IMR-90 (cell line): Measurements from ENCODE around the gene GNA14. TPM values are rescaled to one million over a fixed set of nuclear protein-coding genes. Genes with fewer than 3 reads are reported as not detected.

Source experiments
- ATAC-seq: fragments of 200-7000 bp; cut with Tn5 transposase; 2 replicates; pipeline ENCODE4 v1.9.1; 2020; ENCODE audit warnings: low read depth, mild to moderate bottlenecking, moderate library complexity
- BruUV-seq: library from RNA; stranded (reverse); fragments of 400-500 nt; replicated peaks from 2 replicates; lab custom pipeline; 2021; lab: Mats Ljungman, UMichigan
- CTCF ChIA-PET: fragments of 300-600 bp; formaldehyde crosslinking; extraction: SDS; loops from one replicate; lab custom pipeline; 2021; ENCODE audit warnings: antibody characterized with exemption; lab: Yijun Ruan, JAX
- POLR2A ChIA-PET: fragments of 300-600 bp; sonication (Branson Sonifier 250); formaldehyde crosslinking; loops from one replicate; lab custom pipeline; 2022; ENCODE audit warnings: antibody characterized with exemption; ENCODE audit not compliant: unreplicated experiment; lab: Charles Lee
- DNase-seq: peaks from one replicate; pipeline ENCODE4 v3.0.0; 2013
- H2AFZ ChIP-seq: replicated peaks from 2 replicates; pipeline ENCODE3; 2013; ENCODE audit warnings: low read length, mild to moderate bottlenecking; ENCODE audit not compliant: poor library complexity
- H2AK5ac ChIP-seq: 2 replicates; pipeline ENCODE4 v1.6.1; 2013; ENCODE audit warnings: low read depth, low read length, inconsistent platforms
- H2AK9ac ChIP-seq: replicated peaks from 2 replicates; pipeline ENCODE3; 2013; ENCODE audit warnings: mild to moderate bottlenecking, low read depth, low read length, moderate library complexity; ENCODE audit not compliant: poor library complexity
- H2BK120ac ChIP-seq: 2 replicates; pipeline ENCODE4 v1.6.1; 2013; ENCODE audit warnings: low read depth, low read length, inconsistent platforms
- H2BK15ac ChIP-seq: 3 replicates; pipeline ENCODE4 v1.6.1; 2013; ENCODE audit warnings: low read depth, low read length, inconsistent platforms
- H2BK20ac ChIP-seq: 2 replicates; pipeline ENCODE4 v1.6.1; 2013; ENCODE audit warnings: low read depth, mild to moderate bottlenecking, inconsistent platforms, low read length, moderate library complexity
- H2BK5ac ChIP-seq: 2 replicates; pipeline ENCODE4 v1.6.1; 2013; ENCODE audit warnings: mild to moderate bottlenecking, low read depth, low read length, inconsistent platforms; ENCODE audit not compliant: poor library complexity, severe bottlenecking
- H3K14ac ChIP-seq: replicated peaks from 2 replicates; pipeline ENCODE4 v1.6.1; 2013; ENCODE audit warnings: low read depth, low read length, inconsistent platforms
- H3K18ac ChIP-seq: 2 replicates; pipeline ENCODE4 v1.6.1; 2013; ENCODE audit warnings: low read depth, low read length, control low read depth
- H3K23ac ChIP-seq: 2 replicates; pipeline ENCODE4 v1.6.1; 2013; ENCODE audit warnings: low read depth, low read length, inconsistent platforms
- H3K27ac ChIP-seq: 2 replicates; pipeline ENCODE4 v1.5.1; 2013; ENCODE audit warnings: mild to moderate bottlenecking, control low read depth, low read length; ENCODE audit not compliant: insufficient read depth
- H3K27me3 ChIP-seq: 2 replicates; pipeline ENCODE4 v1.6.1; 2013; ENCODE audit warnings: low read length; ENCODE audit not compliant: control insufficient read depth, insufficient read depth
- H3K36me3 ChIP-seq: 2 replicates; pipeline ENCODE4 v1.6.1; 2013; ENCODE audit warnings: low read length, mixed read lengths; ENCODE audit not compliant: control insufficient read depth, insufficient read depth
- H3K4ac ChIP-seq: 2 replicates; pipeline ENCODE4 v1.6.1; 2013; ENCODE audit warnings: low read depth, low read length, inconsistent platforms
- H3K4me1 ChIP-seq: 2 replicates; pipeline ENCODE4 v1.6.1; 2013; ENCODE audit warnings: low read length, mixed read lengths; ENCODE audit not compliant: control insufficient read depth, insufficient read depth
- H3K4me2 ChIP-seq: 2 replicates; pipeline ENCODE4 v1.6.1; 2013; ENCODE audit warnings: low read depth, mild to moderate bottlenecking, control low read depth, low read length, moderate library complexity
- H3K4me3 ChIP-seq: 2 replicates; pipeline ENCODE4 v1.5.1; 2013; ENCODE audit warnings: low read depth, mild to moderate bottlenecking, control low read depth, low read length, moderate library complexity; ENCODE audit not compliant: insufficient read depth
- H3K56ac ChIP-seq: 2 replicates; pipeline ENCODE4 v1.6.1; 2013; ENCODE audit warnings: low read length, inconsistent platforms; ENCODE audit not compliant: insufficient read depth; ENCODE audit errors: extremely low read depth
- H3K79me1 ChIP-seq, 2 experiments: 2 replicates each; pipeline ENCODE4 v1.6.1; 2013; ENCODE audit warnings: low read length in 2 of 2, inconsistent platforms in 1 of 2, low read depth in 1 of 2
- H3K9ac ChIP-seq: 2 replicates; pipeline ENCODE4 v1.6.1; 2013; ENCODE audit warnings: low read depth, low read length, control low read depth
- H3K9me1 ChIP-seq: 2 replicates; pipeline ENCODE4 v1.6.1; 2013; ENCODE audit warnings: low read length, inconsistent platforms; ENCODE audit not compliant: insufficient read depth
- H3K9me3 ChIP-seq: 2 replicates; pipeline ENCODE4 v1.6.1; 2013; ENCODE audit warnings: low read length; ENCODE audit not compliant: control insufficient read depth, insufficient read depth
- H4K20me1 ChIP-seq: 2 replicates; pipeline ENCODE4 v1.6.1; 2013; ENCODE audit warnings: low read length, inconsistent platforms; ENCODE audit not compliant: insufficient read depth
- H4K5ac ChIP-seq: 2 replicates; pipeline ENCODE4 v1.6.1; 2013; ENCODE audit warnings: mild to moderate bottlenecking, low read depth, low read length, control low read depth
- H4K8ac ChIP-seq, 2 experiments: 2 replicates each; pipeline ENCODE4 v1.6.1; 2013; ENCODE audit warnings: low read depth in 2 of 2, low read length in 2 of 2, control low read depth in 1 of 2, inconsistent platforms in 1 of 2
- H4K91ac ChIP-seq: 2 replicates; pipeline ENCODE4 v1.6.1; 2013; ENCODE audit warnings: low read depth, low read length, inconsistent platforms; ENCODE audit not compliant: insufficient read depth
- ELK1 ChIP-seq: fragments of 150-350 bp; IDR thresholded peaks from 2 replicates; pipeline ENCODE4 v1.6.1; 2016; ENCODE audit warnings: low read depth, mild to moderate bottlenecking, low read length, moderate library complexity, borderline replicate concordance
- FOS ChIP-seq: fragments of 150-350 bp; IDR thresholded peaks from 2 replicates; pipeline ENCODE4 v1.6.1; 2016; ENCODE audit warnings: low read depth, low read length
- MAFK ChIP-seq: IDR thresholded peaks from 2 replicates; pipeline ENCODE4 v1.6.1; 2012; ENCODE audit warnings: low read depth, low read length, improper control_type of control experiment
- MAZ ChIP-seq: IDR thresholded peaks from 2 replicates; pipeline ENCODE4 v1.6.1; 2012; ENCODE audit warnings: low read depth, mild to moderate bottlenecking, low read length, improper control_type of control experiment, moderate library complexity, borderline replicate concordance
- MXI1 ChIP-seq: IDR thresholded peaks from 2 replicates; pipeline ENCODE4 v1.6.1; 2012; ENCODE audit warnings: low read depth, mild to moderate bottlenecking, low read length, moderate library complexity, borderline replicate concordance
- POLR2A ChIP-seq: IDR thresholded peaks from 2 replicates; pipeline ENCODE4 v1.6.1; 2012; ENCODE audit warnings: mild to moderate bottlenecking, low read depth, low read length
- USF2 ChIP-seq: fragments of 150-350 bp; IDR thresholded peaks from 2 replicates; pipeline ENCODE4 v1.6.1; 2017; ENCODE audit warnings: mild to moderate bottlenecking, antibody characterized with exemption, low read length, low read depth
- WGBS, 2 experiments: methylation state at CpG; one replicate each; pipeline versions ENCODE4 v1.1.5 to v1.1.7; 2013; ENCODE audit warnings: missing lambda C conversion rate in 2 of 2; ENCODE audit not compliant: insufficient read length in 1 of 2; ENCODE audit errors: extremely low coverage in 2 of 2; 5-methylcytosine and 5-hydroxymethylcytosine counted together
- dilution Hi-C: fragments of 300-500 bp; cut with HindIII; formaldehyde crosslinking; loops from one replicate; pipeline ENCODE4 v1.14.3; 2018; ENCODE audit warnings: low sequenced_read_pairs; ENCODE audit not compliant: unreplicated experiment
- in situ Hi-C: fragments of 300-500 bp; cut with MboI; formaldehyde crosslinking; loops from 3 replicates; pipeline ENCODE4 v1.14.3; 2019; ENCODE audit warnings: low sequenced_read_pairs, inconsistent platforms, mixed read lengths
- intact Hi-C: fragments of 100-400 bp; cut with micrococcal nuclease; formaldehyde crosslinking; loops from 2 replicates; pipeline ENCODE4 v1.10.0; 2022
- polyA plus RNA-seq, 3 experiments: library from polyadenylated mRNA; depleted of rRNA; stranded (reverse); fragments of >200 nt; gene quantifications; 2 replicates each; pipeline ENCODE4 v1.2.3, GENCODE V29; 2012; ENCODE audit warnings: low replicate concordance in 1 of 3
- total RNA-seq: library from RNA; depleted of rRNA; stranded (reverse); fragments of >200 nt; gene quantifications from 2 replicates; pipeline ENCODE4 v1.2.3, GENCODE V29; 2012

Gene GNA14
- total and polyA plus RNA-seq, 2 of the 4 experiments (the other 2 are of a cell fraction) = under 0.01 to 0.03 TPM

GRCh38 chr9:77599492-77599891 lies 48.6 kb downstream of the GNA14 start:
- Histone ChIP-seq H4K5ac (no peak overlapping the region), H2BK20ac (no peak overlapping the region), H3K9ac (no peak overlapping the region), H4K8ac (no peak overlapping the region), H2BK120ac (no peak overlapping the region), H3K18ac (no peak overlapping the region), H3K14ac (no peak overlapping the region), H2AK9ac (no peak overlapping the region), H3K9me3 (no peaks in the 10 kb centered on the region), H3K56ac (no peak overlapping the region), H2BK5ac (no peak overlapping the region), H3K27ac (no peak overlapping the region), H3K9me1 (no peaks in the 10 kb centered on the region), H2AFZ (no peak overlapping the region), H3K27me3 (peaks cover 2% of the 10 kb centered on the region; the same call in 1 of the 2 replicates), H3K4me1 (no peaks in the 10 kb centered on the region), H3K4me2 (no peak overlapping the region), H2AK5ac (no peak overlapping the region), H3K79me1 (no peaks in the 10 kb centered on the region), H3K4ac (no peak overlapping the region), H3K36me3 (no peaks in the 10 kb centered on the region), H4K91ac (no peak overlapping the region), H3K23ac (no peak overlapping the region), H4K20me1 (no peaks in the 10 kb centered on the region), H3K4me3 (no peak overlapping the region), H2BK15ac (no peak overlapping the region)
- in situ Hi-C loops (no loop called here), intact Hi-C loops (no loop called here), dilution Hi-C loops (no loop called here)
- ChIA-PET CTCF (no interaction called here), POLR2A (no interaction called here)
- no TSS peak for BruUV-seq
- WGBS, 2 experiments = no CpG with 5 or more reads among the region's 8 CpGs
- ATAC-seq (no peak), DNase-seq (no peak)
- TF ChIP-seq USF2 (no peak), MXI1 (no peak), MAZ (no peak), ELK1 (no peak), FOS (no peak), POLR2A (no peak), MAFK (no peak)
